Measurements from ENCODE around the gene IFITM10. TPM values are rescaled to one million over a fixed set of nuclear protein-coding genes. Genes with fewer than 3 reads are reported as not detected.

Gene IFITM10
- total and polyA plus RNA-seq, 11 donors, result 0.12 to 3.6 (median 0.54) TPM

DNA sequence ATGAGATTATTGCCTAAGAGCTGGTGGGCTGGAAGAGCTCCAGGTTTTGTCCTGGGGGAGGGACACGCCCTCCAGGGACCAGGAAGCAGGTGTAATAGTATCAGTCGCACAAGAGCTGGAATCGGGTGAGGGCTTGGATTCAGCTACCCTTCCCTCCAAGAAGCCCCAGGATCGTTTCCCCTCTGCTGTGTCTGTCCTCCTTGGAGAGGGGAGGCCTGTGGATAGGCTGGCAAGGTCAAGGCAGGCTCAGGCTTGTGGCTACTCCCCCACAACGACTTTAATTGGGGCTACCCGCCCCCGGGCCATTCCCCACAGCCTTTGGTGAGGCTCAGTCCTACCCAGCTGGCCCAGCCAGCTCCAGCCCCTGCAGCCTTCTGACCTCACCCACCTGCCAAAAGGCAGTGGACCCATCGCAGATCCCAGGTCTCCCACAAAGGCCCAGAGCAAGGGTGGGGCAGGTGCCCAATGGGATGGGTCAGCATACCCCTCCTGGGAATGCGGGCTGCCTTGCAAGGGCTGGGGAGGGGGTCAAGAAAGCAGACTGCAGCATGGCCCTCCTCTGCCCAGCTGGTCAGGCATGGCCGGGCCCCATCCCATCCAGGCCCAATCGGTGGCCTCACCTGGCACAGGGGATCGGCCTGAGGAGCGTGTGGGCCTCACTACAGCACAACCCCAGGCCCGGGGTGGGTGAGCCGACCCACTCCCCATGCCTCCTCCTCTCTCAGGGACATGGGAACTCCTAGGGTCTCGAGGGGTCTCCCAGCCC, 12.3 kb upstream of the IFITM10 start:
- peaks cover 0 to 32% (median 18%) of the 10 kb centered on the region in 9 donors for H3K36me3 ChIP-seq
- WGBS, 4 donors, result 15 to 28% (median 25%) methylated on average over 14 to 16 of the region's 16 CpGs
- peak overlapping the region; percentile 80 to 100 (median 95) for H3K4me3 ChIP-seq
- intact Hi-C loops (cut with DNase I), result loop anchor here in 2 of 10 donors (5.0 kb wide), 3 partner anchors 45 to 65 kb away; no protein-coding TSS in a partner anchor
- no peaks in the 10 kb centered on the region for H3K9me3 ChIP-seq
- peak overlapping the region; percentile 88 to 99 (median 98) for H3K27ac ChIP-seq
- DNase-seq (peak; percentile 60 to 81 (median 73)), ATAC-seq (peak in 2 of 4 donors; percentile 1 to 23)
- peak in 1 of 2 donors; percentile 36 for TF ChIP-seq POLR2A (IDR thresholded peaks at IDR 0.05)
- TF ChIP-seq, protein P1, sequence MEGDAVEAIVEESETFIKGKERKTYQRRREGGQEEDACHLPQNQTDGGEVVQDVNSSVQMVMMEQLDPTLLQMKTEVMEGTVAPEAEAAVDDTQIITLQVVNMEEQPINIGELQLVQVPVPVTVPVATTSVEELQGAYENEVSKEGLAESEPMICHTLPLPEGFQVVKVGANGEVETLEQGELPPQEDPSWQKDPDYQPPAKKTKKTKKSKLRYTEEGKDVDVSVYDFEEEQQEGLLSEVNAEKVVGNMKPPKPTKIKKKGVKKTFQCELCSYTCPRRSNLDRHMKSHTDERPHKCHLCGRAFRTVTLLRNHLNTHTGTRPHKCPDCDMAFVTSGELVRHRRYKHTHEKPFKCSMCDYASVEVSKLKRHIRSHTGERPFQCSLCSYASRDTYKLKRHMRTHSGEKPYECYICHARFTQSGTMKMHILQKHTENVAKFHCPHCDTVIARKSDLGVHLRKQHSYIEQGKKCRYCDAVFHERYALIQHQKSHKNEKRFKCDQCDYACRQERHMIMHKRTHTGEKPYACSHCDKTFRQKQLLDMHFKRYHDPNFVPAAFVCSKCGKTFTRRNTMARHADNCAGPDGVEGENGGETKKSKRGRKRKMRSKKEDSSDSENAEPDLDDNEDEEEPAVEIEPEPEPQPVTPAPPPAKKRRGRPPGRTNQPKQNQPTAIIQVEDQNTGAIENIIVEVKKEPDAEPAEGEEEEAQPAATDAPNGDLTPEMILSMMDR (IDR thresholded peaks at IDR 0.05), result no peak
- peaks cover 5 to 63% (median 56%) of the 10 kb centered on the region in 12 donors for H3K4me1 ChIP-seq
- H3K27me3 ChIP-seq, result no peaks in the 10 kb centered on the region

DNA sequence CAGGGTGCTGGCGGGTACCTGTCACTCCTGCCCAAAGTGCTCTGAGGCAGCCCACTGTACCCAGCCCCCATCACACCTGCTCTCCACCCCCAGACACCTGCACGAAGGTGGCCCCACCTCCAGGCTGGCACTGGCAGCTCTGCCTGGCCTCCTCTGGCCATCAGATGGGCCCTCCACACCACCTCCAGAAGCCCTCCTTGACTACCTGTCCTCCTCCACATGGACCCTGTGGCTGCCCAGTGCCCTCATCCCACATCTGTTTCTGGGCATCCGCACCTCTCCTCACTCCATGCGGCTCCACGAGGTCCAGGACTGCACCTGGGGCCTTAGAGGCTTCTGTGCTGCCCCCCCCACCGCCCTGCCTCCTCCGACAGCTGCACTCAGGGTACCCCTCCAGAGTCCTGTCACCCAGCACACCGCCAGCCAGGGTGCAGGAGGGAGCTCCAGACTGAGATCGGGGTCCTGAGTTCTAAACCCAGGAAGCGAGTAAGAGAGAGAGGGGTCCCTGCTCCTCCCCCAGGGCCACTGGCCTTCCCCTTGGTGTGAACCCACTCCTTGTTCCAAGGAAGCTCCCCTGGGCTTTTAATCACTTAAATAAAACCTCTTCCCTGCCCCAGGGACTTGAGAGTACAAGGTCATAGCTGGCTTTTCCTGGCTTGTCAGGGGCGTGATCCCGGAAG, 11.6 kb upstream of the IFITM10 start:
- Histone ChIP-seq H3K27ac (peak overlapping the region; percentile 88 to 99 (median 98)), H3K27me3 (no peaks in the 10 kb centered on the region), H3K36me3 (peaks cover 0 to 39% (median 25%) of the 10 kb centered on the region in 9 donors), H3K4me1 (peaks cover 5 to 70% (median 57%) of the 10 kb centered on the region in 12 donors), H3K9me3 (no peaks in the 10 kb centered on the region), H3K4me3 (peak overlapping the region in 11 of 12 donors; percentile 80 to 100 (median 95))
- DNase-seq (peak in 2 of 5 donors; percentile 23 to 60), ATAC-seq (no peak)
- WGBS, 4 donors, result 62 to 70% (median 65%) methylated on average over 10 to 12 of the region's 12 CpGs
- TF ChIP-seq, protein P1 (IDR thresholded peaks at IDR 0.05), result no peak
- no peak for TF ChIP-seq POLR2A (IDR thresholded peaks at IDR 0.05)
- intact Hi-C loops (cut with DNase I), result loop anchor here in 2 of 10 donors (5.0 kb wide), 3 partner anchors 45 to 65 kb away; no protein-coding TSS in a partner anchor

DNA sequence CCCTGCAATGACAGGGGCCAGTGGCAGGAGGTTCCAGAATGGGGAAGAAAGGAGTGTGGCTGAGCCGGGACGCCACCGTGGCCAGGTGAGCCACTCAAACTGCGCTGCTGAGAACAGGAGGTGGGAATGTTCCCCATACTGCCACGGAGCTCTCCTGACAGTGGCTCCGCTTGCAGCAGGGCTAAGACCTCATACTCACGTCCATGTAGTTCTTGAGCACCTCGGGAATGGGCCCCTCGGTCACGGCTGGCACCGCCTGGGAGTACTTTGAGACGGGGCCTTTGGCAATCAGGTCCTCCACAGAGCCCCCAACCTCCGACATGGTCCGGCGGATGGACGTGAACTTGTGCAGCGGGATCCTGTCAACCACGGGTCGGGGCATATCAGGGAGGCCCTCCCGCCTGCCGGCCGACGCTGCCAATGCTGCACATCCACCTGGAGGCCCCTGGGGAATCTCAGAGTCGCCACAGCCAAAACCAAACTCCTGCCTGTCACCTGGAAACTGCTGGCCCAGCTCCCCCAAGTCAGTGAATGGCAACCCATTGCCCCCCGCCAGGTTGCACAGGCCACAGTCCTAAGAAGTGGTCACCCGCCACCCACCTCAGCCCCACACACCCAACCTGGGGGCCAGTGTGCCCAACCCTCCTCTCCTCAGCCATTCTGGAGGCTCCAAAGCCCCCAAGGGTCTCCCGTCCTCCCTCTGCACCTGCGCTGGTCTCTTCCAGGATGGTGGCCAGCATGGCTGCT, 10.9 kb upstream of the IFITM10 start:
- H3K36me3 ChIP-seq, result peaks cover 0 to 46% (median 31%) of the 10 kb centered on the region in 9 donors
- no peaks in the 10 kb centered on the region for H3K9me3 ChIP-seq
- H3K27ac ChIP-seq, result peak overlapping the region; percentile 88 to 99 (median 98)
- DNase-seq (peak in 2 of 5 donors; percentile 36 to 61), ATAC-seq (no peak)
- peak overlapping the region in 9 of 12 donors; percentile 80 to 100 (median 95) for H3K4me3 ChIP-seq
- H3K4me1 ChIP-seq, result peaks cover 5 to 77% (median 64%) of the 10 kb centered on the region in 12 donors
- intact Hi-C loops (cut with DNase I), result loop anchor here in 2 of 10 donors (5.0 kb wide), 3 partner anchors 44 to 66 kb away; no protein-coding TSS in a partner anchor
- no peaks in the 10 kb centered on the region for H3K27me3 ChIP-seq
- TF ChIP-seq, protein P1 (IDR thresholded peaks at IDR 0.05), result no peak
- TF ChIP-seq POLR2A (IDR thresholded peaks at IDR 0.05), result no peak
- 74 to 85% (median 75%) methylated on average over 7 to 28 of the region's 28 CpGs for WGBS, 4 donors

Data from heart left ventricle (tissue), 16 donors.